ENCODE results near the gene ETV7. TPM values are rescaled to one million over a fixed set of nuclear protein-coding genes. Genes with fewer than 3 reads are reported as not detected.

Gene ETV7
- total and polyA plus RNA-seq, 2 of the 13 experiments (the other 11 are each of a cell fraction or from before 2014, with no cell fraction given): not detected

GRCh38 chr6:36334832-36335459 is 52.5 kb downstream of the ETV7 start (continued):
- TF ChIP-seq ZXDC (CRISPR knock-in tag; IDR thresholded peaks at IDR 0.05) (no peak), ETV5 (CRISPR knock-in tag; IDR thresholded peaks at IDR 0.05; ENCODE audit: borderline replicate concordance) (peak; percentile 36; the same call in 1 of the 2 replicates), KDM2A (CRISPR knock-in tag; IDR thresholded peaks at IDR 0.05; ENCODE audit: borderline replicate concordance, low read depth) (peak; percentile 14; the same call in 1 of the 2 replicates), HNF1B (CRISPR knock-in tag; IDR thresholded peaks at IDR 0.05) (peak; percentile 54), FOXK1 (CRISPR knock-in tag; IDR thresholded peaks at IDR 0.05; ENCODE audit: borderline replicate concordance, low read depth) (peak; percentile 35; the same call in 1 of the 2 replicates), JUN (CRISPR knock-in tag; IDR thresholded peaks at IDR 0.05) (peak; percentile 72; the same call in 1 of the 2 replicates), HNRNPL (IDR thresholded peaks at IDR 0.05; ENCODE audit: low read depth, low read length) (no peak), ZNF580 (CRISPR knock-in tag; IDR thresholded peaks at IDR 0.05; ENCODE audit: borderline replicate concordance, low read depth) (0 out of 2 replicates have a peak, but pooled peaks have one; percentile 19), ZNF7 (CRISPR knock-in tag; IDR thresholded peaks at IDR 0.05) (no peak), FOXP1 (IDR thresholded peaks at IDR 0.05) (no peak), FOXP1 (CRISPR knock-in tag; IDR thresholded peaks at IDR 0.05) (peak; percentile 23), MBD4 (IDR thresholded peaks at IDR 0.05; ENCODE audit: borderline replicate concordance, low read length) (no peak), SOX5 (CRISPR knock-in tag; IDR thresholded peaks at IDR 0.05; ENCODE audit: borderline replicate concordance) (peak; percentile 25; the same call in 1 of the 2 replicates), NCOA5 (CRISPR knock-in tag; IDR thresholded peaks at IDR 0.05) (no peak), CREB1 (IDR thresholded peaks at IDR 0.05) (peak; percentile 16; the same call in 1 of the 2 replicates), CREB1 (CRISPR knock-in tag; IDR thresholded peaks at IDR 0.05) (no peak), ZNF567 (CRISPR knock-in tag; IDR thresholded peaks at IDR 0.05; ENCODE audit: borderline replicate concordance) (no peak), RNF2 (conservative IDR thresholded peaks at IDR 0.05; ENCODE audit: low read depth) (no peak; the same call in 1 of the 2 replicates), SAP130 (CRISPR knock-in tag; IDR thresholded peaks at IDR 0.05; ENCODE audit: low read depth) (peak; percentile 67), LCORL (IDR thresholded peaks at IDR 0.05) (no peak), LCORL (CRISPR knock-in tag; IDR thresholded peaks at IDR 0.05) (peak; percentile 66; the same call in 1 of the 2 replicates)
- TF ChIP-seq, protein P1, sequence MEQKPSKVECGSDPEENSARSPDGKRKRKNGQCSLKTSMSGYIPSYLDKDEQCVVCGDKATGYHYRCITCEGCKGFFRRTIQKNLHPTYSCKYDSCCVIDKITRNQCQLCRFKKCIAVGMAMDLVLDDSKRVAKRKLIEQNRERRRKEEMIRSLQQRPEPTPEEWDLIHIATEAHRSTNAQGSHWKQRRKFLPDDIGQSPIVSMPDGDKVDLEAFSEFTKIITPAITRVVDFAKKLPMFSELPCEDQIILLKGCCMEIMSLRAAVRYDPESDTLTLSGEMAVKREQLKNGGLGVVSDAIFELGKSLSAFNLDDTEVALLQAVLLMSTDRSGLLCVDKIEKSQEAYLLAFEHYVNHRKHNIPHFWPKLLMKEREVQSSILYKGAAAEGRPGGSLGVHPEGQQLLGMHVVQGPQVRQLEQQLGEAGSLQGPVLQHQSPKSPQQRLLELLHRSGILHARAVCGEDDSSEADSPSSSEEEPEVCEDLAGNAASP (CRISPR knock-in tag; IDR thresholded peaks at IDR 0.05; ENCODE audit: borderline replicate concordance): peak; percentile 39; the same call in 1 of the 2 replicates
- TF ChIP-seq, protein P2, sequence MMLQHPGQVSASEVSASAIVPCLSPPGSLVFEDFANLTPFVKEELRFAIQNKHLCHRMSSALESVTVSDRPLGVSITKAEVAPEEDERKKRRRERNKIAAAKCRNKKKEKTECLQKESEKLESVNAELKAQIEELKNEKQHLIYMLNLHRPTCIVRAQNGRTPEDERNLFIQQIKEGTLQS (CRISPR knock-in tag; IDR thresholded peaks at IDR 0.05): peak; percentile 64; the same call in 1 of the 2 replicates
- TF ChIP-seq, protein P3, sequence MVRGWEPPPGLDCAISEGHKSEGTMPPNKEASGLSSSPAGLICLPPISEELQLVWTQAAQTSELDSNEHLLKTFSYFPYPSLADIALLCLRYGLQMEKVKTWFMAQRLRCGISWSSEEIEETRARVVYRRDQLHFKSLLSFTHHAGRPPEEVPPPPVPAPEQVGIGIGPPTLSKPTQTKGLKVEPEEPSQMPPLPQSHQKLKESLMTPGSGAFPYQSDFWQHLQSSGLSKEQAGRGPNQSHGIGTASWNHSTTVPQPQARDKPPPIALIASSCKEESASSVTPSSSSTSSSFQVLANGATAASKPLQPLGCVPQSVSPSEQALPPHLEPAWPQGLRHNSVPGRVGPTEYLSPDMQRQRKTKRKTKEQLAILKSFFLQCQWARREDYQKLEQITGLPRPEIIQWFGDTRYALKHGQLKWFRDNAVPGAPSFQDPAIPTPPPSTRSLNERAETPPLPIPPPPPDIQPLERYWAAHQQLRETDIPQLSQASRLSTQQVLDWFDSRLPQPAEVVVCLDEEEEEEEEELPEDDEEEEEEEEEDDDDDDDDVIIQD (CRISPR knock-in tag; IDR thresholded peaks at IDR 0.05; ENCODE audit: low read depth): no peak
